H9 (cell line): Measurements from ENCODE around the gene BFSP2. TPM values are rescaled to one million over a fixed set of nuclear protein-coding genes. Genes with fewer than 3 reads are reported as not detected.

Experiments used
- DNase-seq: peaks from one replicate; pipeline ENCODE4 v3.0.0-alpha.2; 2017
- H2AFZ ChIP-seq: one replicate; pipeline ENCODE4 v1.6.1; 2013; ENCODE audit warnings: mild to moderate bottlenecking, low read length, control low read depth, moderate library complexity
- H2AK5ac ChIP-seq: 2 replicates; pipeline ENCODE4 v1.6.1; 2013; ENCODE audit warnings: low read length, control low read depth, mixed read lengths; ENCODE audit not compliant: insufficient read length
- H2BK120ac ChIP-seq: one replicate; pipeline ENCODE4 v1.6.1; 2013; ENCODE audit warnings: low read depth, mild to moderate bottlenecking, low read length, control low read depth, inconsistent platforms; ENCODE audit not compliant: poor library complexity, severe bottlenecking
- H2BK12ac ChIP-seq: 2 replicates; pipeline ENCODE4 v1.6.1; 2013; ENCODE audit warnings: low read length, control low read depth, mixed read lengths, low read depth; ENCODE audit not compliant: insufficient read length
- H2BK15ac ChIP-seq: 2 replicates; pipeline ENCODE4 v1.6.1; 2013; ENCODE audit warnings: low read depth, low read length, control low read depth
- H2BK20ac ChIP-seq: one replicate; pipeline ENCODE4 v1.6.1; 2013; ENCODE audit warnings: low read depth, mild to moderate bottlenecking, low read length, control low read depth, inconsistent platforms; ENCODE audit not compliant: poor library complexity, severe bottlenecking
- H2BK5ac ChIP-seq: 2 replicates; pipeline ENCODE4 v1.6.1; 2013; ENCODE audit warnings: low read length, control low read depth, mixed read lengths; ENCODE audit not compliant: insufficient read length
- H3K14ac ChIP-seq: 2 replicates; pipeline ENCODE4 v1.6.1; 2013; ENCODE audit warnings: low read length, control low read depth; ENCODE audit not compliant: insufficient read depth
- H3K18ac ChIP-seq: 2 replicates; pipeline ENCODE4 v1.6.1; 2013; ENCODE audit warnings: low read depth, mild to moderate bottlenecking, mixed read lengths, low read length, control low read depth; ENCODE audit not compliant: insufficient read length
- H3K23ac ChIP-seq: 2 replicates; pipeline ENCODE4 v1.6.1; 2013; ENCODE audit warnings: low read length, control low read depth, mixed read lengths, low read depth; ENCODE audit not compliant: insufficient read length
- H3K23me2 ChIP-seq: 2 replicates; pipeline ENCODE4 v1.6.1; 2013; ENCODE audit warnings: low read depth, mild to moderate bottlenecking, mixed read lengths, low read length, control low read depth; ENCODE audit not compliant: insufficient read length, poor library complexity, severe bottlenecking
- H3K27ac ChIP-seq: 2 replicates; pipeline ENCODE4 v1.5.1; 2013; ENCODE audit warnings: low read length, control low read depth, mixed read lengths, low read depth; ENCODE audit not compliant: insufficient read length
- H3K27me3 ChIP-seq: 2 replicates; pipeline ENCODE4 v1.6.1; 2013; ENCODE audit warnings: low read length, control low read depth, inconsistent platforms; ENCODE audit not compliant: insufficient read depth
- H3K4ac ChIP-seq: 2 replicates; pipeline ENCODE4 v1.6.1; 2013; ENCODE audit warnings: low read depth, mild to moderate bottlenecking, control low read depth, inconsistent platforms, low read length, moderate library complexity
- H3K4me1 ChIP-seq: 2 replicates; pipeline ENCODE4 v1.6.1; 2013; ENCODE audit warnings: low read length, control low read depth, inconsistent platforms; ENCODE audit not compliant: insufficient read depth
- H3K4me2 ChIP-seq: 2 replicates; pipeline ENCODE4 v1.6.1; 2013; ENCODE audit warnings: low read length, control low read depth, mixed read lengths; ENCODE audit not compliant: insufficient read length, insufficient read depth
- H3K56ac ChIP-seq: 2 replicates; pipeline ENCODE4 v1.6.1; 2013; ENCODE audit warnings: low read depth, mild to moderate bottlenecking, mixed read lengths, low read length, control low read depth; ENCODE audit not compliant: insufficient read length
- H3K79me1 ChIP-seq: 2 replicates; pipeline ENCODE4 v1.6.1; 2013; ENCODE audit warnings: low read depth, mild to moderate bottlenecking, moderate library complexity, low read length, control low read depth, inconsistent platforms; ENCODE audit not compliant: insufficient read depth, poor library complexity, severe bottlenecking
- H3K79me2 ChIP-seq: 2 replicates; pipeline ENCODE4 v1.6.1; 2013; ENCODE audit warnings: low read length, control low read depth, inconsistent platforms; ENCODE audit not compliant: insufficient read depth
- H3K9ac ChIP-seq: 2 replicates; pipeline ENCODE4 v1.6.1; 2013; ENCODE audit warnings: low read length, control low read depth, mixed read lengths; ENCODE audit not compliant: insufficient read length; ENCODE audit errors: extremely low read depth
- H3K9me3 ChIP-seq: one replicate; pipeline ENCODE4 v1.6.1; 2013; ENCODE audit warnings: low read depth, low read length, inconsistent platforms; ENCODE audit not compliant: control insufficient read depth
- H3T11ph ChIP-seq: one replicate; pipeline ENCODE4 v1.6.1; 2013; ENCODE audit warnings: mild to moderate bottlenecking, low read length, control low read depth, inconsistent platforms
- H4K20me1 ChIP-seq: one replicate; pipeline ENCODE4 v1.6.1; 2013; ENCODE audit not compliant: control insufficient read depth, insufficient read length, insufficient read depth
- H4K5ac ChIP-seq: 2 replicates; pipeline ENCODE4 v1.6.1; 2013; ENCODE audit warnings: low read depth, mild to moderate bottlenecking, mixed read lengths, low read length, control low read depth; ENCODE audit not compliant: insufficient read length
- H4K8ac ChIP-seq: replicated peaks from 2 replicates; pipeline ENCODE4 v1.6.1; 2013; ENCODE audit warnings: low read length, control low read depth, mixed read lengths, low read depth; ENCODE audit not compliant: insufficient read length
- H4K91ac ChIP-seq: 2 replicates; pipeline ENCODE4 v1.6.1; 2013; ENCODE audit warnings: low read depth, mild to moderate bottlenecking, moderate library complexity, mixed read lengths, low read length, control low read depth; ENCODE audit not compliant: insufficient read length
- H3K27ac Mint-ChIP-seq, 3 experiments: 2 replicates in 2 of 3; 3 replicates in 1 of 3; pipeline ENCODE4 v1.8.0; 2020 to 2021; ENCODE audit warnings: mixed read lengths in 3 of 3, mild to moderate bottlenecking in 1 of 3, moderate library complexity in 1 of 3
- H3K27me3 Mint-ChIP-seq: 2 replicates; pipeline ENCODE4 v1.8.0; 2021; ENCODE audit warnings: low read depth, mild to moderate bottlenecking, moderate library complexity, mixed read lengths
- H3K36me3 Mint-ChIP-seq, 3 experiments: 2 replicates in 2 of 3; 3 replicates in 1 of 3; pipeline ENCODE4 v1.8.0; 2020 to 2021; ENCODE audit warnings: low read depth in 3 of 3, mixed read lengths in 3 of 3; ENCODE audit not compliant: insufficient read depth in 1 of 3
- H3K4me1 Mint-ChIP-seq, 2 experiments: 2 replicates each; pipeline ENCODE4 v1.8.0; 2020; ENCODE audit warnings: mixed read lengths in 2 of 2
- H3K4me3 Mint-ChIP-seq, 2 experiments: 2 replicates in 1 of 2; 3 replicates in 1 of 2; pipeline ENCODE4 v1.8.0; 2020 to 2021; ENCODE audit warnings: mild to moderate bottlenecking in 2 of 2, mixed read lengths in 2 of 2, moderate library complexity in 1 of 2
- H3K9me3 Mint-ChIP-seq, 2 experiments: 2 replicates in 1 of 2; 3 replicates in 1 of 2; pipeline ENCODE4 v1.8.0; 2020; ENCODE audit warnings: mild to moderate bottlenecking in 2 of 2, mixed read lengths in 2 of 2, moderate library complexity in 1 of 2
- WGBS: extraction: QIAGEN DNeasy Blood & Tissue Kit; methylation state at CpG from one replicate; pipeline ENCODE4 v1.1.7; 2013; ENCODE audit warnings: missing lambda C conversion rate, low lambda C conversion rate, mixed read lengths; ENCODE audit not compliant: insufficient read length; ENCODE audit errors: extremely low coverage; 5-methylcytosine and 5-hydroxymethylcytosine counted together
- total RNA-seq: library from RNA; stranded (reverse); gene quantifications from 2 replicates; pipeline ENCODE4 v1.2.1, GENCODE V29; 2021
- TF ChIP-seq, protein P1 (sequence below): fragments of 200-600 bp; sonication (generic); conservative IDR thresholded peaks from 3 replicates; pipeline ENCODE4 v1.8.0; 2021; ENCODE audit warnings: antibody characterized with exemption, mild to moderate bottlenecking

Gene BFSP2
- total RNA-seq, 1 experiment from 2014 or later: not detected

DNA sequence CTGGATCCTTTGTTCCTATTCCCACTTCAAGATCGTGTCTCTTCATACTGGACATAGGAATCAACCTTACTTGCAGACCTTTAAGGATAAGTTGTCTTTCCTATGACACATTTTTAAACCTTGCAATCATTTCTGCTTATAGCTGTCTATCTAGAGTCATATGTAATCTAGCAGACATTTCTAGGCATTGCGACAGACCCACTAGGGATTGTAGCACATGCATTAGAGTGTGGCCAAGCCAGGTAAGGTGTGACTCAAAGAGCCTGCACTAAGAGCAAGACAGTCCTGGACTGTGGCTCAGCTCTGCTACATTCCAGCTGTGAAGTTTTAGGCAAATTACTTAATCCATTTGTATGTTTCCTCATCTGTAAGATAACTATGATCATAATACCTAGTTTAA lies 38.8 kb upstream of the BFSP2 start:
- peaks cover 0 to 6% (median under 1%) of the 10 kb centered on the region in 3 experiments; a peak in 1 of 7 replicates for H3K36me3 Mint-ChIP-seq
- H3T11ph ChIP-seq: no peak overlapping the region
- no peak overlapping the region for H3K18ac ChIP-seq
- no peak overlapping the region for H3K14ac ChIP-seq
- H3K27ac Mint-ChIP-seq: no peak overlapping the region
- H4K91ac ChIP-seq: no peak overlapping the region
- no peak overlapping the region for H2BK12ac ChIP-seq
- no peak overlapping the region for H4K5ac ChIP-seq
- H3K4ac ChIP-seq: no peak overlapping the region
- no peaks in the 10 kb centered on the region for H3K23me2 ChIP-seq
- H3K56ac ChIP-seq: no peak overlapping the region
- H3K4me1 Mint-ChIP-seq: peaks cover 12 to 13% of the 10 kb centered on the region in 2 experiments
- peaks cover 2% of the 10 kb centered on the region; the same call in 1 of the 2 replicates for H3K4me1 ChIP-seq
- no peak overlapping the region for H2BK5ac ChIP-seq
- H3K79me1 ChIP-seq: no peaks in the 10 kb centered on the region
- no peaks in the 10 kb centered on the region for H3K27me3 Mint-ChIP-seq
- whole genome bisulfite sequencing: no CpG with 5 or more reads among the region's 2 CpGs
- H2BK20ac ChIP-seq: no peak overlapping the region
- no peak overlapping the region for H2BK120ac ChIP-seq
- no peaks in the 10 kb centered on the region; the same call in 1 of the 2 replicates for H3K27me3 ChIP-seq
- TF ChIP-seq, protein P1, sequence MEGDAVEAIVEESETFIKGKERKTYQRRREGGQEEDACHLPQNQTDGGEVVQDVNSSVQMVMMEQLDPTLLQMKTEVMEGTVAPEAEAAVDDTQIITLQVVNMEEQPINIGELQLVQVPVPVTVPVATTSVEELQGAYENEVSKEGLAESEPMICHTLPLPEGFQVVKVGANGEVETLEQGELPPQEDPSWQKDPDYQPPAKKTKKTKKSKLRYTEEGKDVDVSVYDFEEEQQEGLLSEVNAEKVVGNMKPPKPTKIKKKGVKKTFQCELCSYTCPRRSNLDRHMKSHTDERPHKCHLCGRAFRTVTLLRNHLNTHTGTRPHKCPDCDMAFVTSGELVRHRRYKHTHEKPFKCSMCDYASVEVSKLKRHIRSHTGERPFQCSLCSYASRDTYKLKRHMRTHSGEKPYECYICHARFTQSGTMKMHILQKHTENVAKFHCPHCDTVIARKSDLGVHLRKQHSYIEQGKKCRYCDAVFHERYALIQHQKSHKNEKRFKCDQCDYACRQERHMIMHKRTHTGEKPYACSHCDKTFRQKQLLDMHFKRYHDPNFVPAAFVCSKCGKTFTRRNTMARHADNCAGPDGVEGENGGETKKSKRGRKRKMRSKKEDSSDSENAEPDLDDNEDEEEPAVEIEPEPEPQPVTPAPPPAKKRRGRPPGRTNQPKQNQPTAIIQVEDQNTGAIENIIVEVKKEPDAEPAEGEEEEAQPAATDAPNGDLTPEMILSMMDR: no peak
- H4K8ac ChIP-seq: no peak overlapping the region
- H3K9me3 Mint-ChIP-seq: peaks cover 5 to 9% of the 10 kb centered on the region in 2 experiments; a peak in 3 of 5 replicates
- no peak overlapping the region for H3K23ac ChIP-seq
- H3K79me2 ChIP-seq: no peaks in the 10 kb centered on the region
- H4K20me1 ChIP-seq: no peaks in the 10 kb centered on the region
- no peak overlapping the region for H2BK15ac ChIP-seq
- no peak overlapping the region for H3K27ac ChIP-seq
- H2AFZ ChIP-seq: no peak overlapping the region
- no peak overlapping the region for H3K9ac ChIP-seq
- H3K4me3 Mint-ChIP-seq: no peak overlapping the region
- no peak overlapping the region for H3K4me2 ChIP-seq
- no peak overlapping the region for H2AK5ac ChIP-seq
- no peak for DNase-seq
- H3K9me3 ChIP-seq: no peaks in the 10 kb centered on the region
